CD4-positive, alpha-beta T cell treated with Interleukin-15 for 4 hours (primary cell): ENCODE measurements around the gene MGAT3.

ENCODE experiments used
- DNase-seq: peaks from one replicate; pipeline ENCODE4 v3.0.0-alpha.2; 2020; ENCODE audit warnings: low spot score

MGAT3 gene

DNA sequence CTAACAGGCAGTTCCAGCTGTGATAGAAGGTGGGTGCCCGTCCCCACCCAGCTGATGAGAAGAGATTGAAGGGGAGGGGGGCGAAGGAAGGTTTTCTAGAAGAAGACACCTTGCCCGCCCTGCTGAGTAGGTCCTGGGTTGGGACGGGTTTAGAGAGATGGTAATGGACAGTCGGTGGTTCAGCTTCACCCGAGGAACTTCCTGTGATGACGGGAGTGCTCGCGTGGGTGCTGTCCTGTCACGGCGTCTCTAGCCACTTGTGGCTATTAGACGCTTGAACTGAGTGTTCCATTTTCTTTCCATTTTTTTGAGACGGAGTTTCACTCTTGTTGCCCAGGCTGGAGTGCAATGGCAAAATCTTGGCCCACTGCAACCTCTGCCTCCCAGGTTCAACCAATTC lies 27.6 kb upstream of the MGAT3 start:
- DNase-seq: no peak

DNA sequence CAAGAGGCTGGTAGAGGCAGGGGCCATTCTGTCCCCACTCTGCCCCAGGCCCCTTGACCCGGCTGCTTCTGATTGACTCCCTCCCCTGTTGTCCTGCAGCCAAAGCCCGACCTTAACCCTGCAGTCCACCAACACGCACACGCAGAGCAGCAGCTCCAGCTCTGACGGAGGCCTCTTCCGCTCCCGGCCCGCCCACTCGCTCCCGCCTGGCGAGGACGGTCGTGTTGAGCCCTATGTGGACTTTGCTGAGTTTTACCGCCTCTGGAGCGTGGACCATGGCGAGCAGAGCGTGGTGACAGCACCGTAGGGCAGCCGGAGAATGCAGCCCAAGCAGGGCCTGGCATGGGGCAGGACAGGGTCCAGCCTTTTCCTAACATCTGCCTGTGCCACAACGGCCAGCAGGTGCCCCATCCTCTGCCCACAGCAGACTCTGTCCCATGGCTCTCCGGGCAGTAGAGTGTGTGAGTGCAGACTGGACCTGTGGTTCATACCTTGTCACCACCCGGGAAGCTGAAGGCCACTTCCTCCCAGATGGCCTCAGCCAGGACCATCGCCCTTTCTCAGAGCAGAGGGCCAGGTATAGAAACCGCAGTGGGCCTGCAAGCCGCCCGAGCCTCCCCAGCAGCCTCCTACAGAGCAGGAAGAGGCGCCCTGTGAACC lies 26.8 kb upstream of the MGAT3 start:
- DNase-seq: no peak

DNA sequence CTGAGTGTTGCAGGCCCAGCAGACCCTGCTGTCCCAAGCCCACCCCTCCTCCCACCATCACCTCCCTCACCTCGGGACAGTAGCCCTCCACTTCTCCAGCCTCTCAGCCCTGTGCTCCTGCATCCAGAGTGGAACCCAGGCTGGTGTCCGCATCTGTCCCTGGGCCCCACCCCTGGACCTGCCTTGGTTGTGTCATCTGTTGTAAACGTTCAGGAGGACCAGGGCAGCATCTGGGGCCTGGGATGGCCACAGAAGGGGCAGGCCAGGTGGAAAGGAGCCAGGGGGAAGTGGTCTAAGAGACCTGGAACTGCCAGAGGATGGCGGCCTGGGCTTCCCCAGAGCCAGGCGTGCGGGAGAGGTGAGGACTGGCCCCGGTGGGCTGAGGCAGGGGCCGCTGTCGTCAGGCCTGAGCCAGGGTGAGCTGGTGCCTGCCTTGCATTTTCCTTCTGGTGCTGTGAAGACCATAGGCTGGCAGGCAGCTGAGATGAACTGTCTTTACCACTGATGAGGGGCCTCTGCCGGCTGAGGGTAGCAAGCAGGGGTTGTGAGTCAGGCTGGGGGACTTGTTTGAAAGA lies 26.1 kb upstream of the MGAT3 start:
- no peak for DNase-seq

DNA sequence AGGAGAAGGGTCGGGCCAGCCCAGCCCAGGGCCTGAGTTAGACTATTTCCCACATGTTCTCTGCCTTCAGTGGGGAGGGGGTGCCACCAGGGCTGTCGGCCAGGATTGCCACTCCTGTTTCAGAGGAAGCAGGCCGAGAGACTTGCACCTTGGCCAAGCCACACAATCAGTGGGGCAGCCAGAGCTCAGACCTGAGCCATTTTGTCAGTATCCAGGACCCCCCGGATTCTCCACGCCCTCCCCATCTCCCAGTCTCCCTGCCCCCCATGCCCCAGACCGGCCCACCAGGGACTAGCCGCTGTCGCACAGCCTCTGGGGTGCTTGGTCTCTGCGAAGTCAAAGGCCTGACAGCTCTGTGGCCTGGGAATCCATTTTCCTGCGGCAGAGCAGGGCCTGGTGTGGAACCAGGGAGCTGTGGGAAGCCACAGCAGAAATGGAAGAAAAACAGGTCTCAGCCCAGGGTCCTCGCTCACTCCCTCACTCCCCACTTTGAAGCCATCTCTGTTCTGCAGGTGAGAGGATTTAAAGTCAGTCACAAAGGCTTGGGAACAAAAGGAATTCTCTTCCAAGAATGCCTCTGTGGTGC lies 25.5 kb upstream of the MGAT3 start:
- no peak for DNase-seq

DNA sequence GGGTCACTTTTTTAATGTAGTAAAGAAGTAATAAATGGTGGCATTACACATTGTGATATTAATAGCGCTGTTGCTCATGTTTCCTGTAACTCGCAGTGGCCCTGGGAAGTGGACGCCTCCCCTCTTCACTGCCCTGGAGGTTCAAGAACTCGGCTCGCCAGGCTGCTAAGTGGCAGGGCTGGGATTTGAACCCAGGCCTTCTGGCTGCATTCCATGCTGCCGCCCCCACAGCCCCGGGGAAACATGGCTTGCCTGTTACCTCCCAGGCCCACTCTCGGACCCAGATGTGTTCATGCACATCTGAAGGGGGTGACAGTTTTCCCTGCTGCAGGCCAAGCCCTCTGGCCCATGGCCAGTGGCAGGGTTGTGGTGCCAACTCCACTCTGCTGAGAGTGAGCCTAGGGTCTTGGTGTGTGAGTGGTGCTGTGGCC lies 25.0 kb upstream of the MGAT3 start:
- DNase-seq: no peak

DNA sequence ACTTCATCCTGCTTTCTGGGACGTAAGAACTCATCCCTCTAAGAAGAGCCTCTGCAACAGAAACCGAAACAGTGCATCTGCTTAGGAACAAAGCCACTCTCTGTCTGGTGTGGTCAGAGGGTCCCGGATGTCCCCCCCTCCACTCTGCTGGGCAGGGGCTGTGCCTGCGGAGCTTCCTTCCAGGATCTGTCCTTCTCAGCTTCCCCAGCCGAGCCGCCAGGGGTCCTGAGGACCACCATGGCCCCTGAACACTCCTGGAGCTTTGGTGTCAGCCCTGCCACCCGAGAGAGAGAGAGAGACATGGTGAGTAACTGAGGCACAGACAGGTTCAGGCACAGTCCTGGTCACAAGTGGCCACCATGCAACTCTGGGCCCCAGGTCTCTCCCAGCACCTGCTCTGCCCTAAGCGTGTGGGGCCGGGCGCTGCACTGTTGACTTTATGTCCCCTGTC lies 24.4 kb upstream of the MGAT3 start:
- DNase-seq: no peak

DNA sequence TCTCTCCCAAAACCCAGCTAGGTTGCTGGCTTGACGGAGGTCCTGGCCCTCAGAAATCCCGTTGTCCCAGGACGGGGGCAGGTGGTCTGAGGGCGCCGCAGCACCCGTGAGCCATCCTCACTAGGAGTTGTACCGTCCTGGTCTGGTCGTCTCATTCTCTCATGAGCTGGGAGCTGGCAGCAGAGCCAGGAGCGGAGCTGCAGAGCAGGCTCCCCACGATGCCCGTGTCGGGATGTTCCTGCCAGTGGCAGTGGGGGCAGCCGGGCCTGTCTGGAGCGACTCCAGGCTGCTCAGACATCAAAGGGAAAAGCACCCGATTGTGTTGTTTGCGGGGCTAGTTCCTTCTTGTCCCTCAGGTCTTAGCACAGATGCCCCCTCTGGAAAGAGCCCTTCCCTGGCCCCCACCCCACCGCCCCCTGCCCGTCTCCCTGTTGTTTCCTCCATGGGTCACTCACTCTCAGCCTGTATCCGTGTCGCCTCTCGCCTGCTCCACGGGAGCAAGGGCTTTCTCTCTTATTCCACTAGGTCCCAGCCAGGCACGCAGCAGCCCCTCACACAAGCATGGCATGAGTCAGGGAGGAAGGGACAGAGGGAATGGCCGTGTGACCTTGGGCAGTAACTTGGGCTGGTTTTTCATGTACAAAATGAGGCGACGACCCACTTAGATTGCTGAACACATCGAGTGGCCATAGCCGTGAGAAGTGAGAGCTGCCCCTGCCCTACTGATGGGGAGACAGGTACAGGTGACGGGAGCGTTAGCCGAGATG lies 23.2 kb upstream of the MGAT3 start:
- no peak for DNase-seq

DNA sequence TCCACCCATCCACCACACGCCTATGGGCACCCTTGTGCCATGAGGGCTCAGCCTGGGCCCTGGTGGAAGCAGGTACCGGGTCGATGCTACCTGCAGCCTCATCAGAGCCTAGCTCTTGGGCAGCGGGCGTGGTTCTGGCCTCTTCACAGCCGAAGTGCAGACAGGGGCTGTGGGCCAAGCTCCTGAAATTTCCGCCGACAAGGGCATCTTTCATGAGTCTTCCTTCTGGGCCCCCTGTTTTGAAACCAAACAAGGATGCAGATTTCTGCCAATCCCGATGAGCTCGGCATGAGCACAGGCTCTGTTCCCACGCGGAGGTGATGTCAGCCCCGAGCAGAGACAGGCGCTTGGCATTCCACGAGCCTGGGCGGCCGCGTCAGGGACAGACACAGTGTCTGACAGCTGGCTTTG lies 22.6 kb upstream of the MGAT3 start:
- DNase-seq: no peak

DNA sequence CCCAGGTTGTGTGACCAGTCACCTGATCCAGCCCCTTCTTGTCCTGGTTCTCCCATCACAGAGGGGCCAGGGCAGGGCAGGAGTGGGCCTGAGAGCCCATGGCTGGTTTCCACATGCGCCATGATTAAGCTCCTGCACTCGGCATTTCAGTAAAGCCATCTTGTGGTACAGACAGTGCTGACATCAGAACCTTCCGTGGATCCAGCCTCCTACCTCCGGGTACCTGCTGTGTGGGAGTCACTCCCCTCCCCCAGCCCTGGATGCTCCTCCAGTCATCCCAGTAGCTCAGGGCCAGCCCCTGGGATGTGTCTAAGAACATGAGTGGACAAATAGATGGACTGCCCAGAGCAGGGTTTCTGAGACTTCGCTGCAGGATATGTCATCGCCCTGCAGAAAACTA lies 22.1 kb upstream of the MGAT3 start:
- no peak for DNase-seq

DNA sequence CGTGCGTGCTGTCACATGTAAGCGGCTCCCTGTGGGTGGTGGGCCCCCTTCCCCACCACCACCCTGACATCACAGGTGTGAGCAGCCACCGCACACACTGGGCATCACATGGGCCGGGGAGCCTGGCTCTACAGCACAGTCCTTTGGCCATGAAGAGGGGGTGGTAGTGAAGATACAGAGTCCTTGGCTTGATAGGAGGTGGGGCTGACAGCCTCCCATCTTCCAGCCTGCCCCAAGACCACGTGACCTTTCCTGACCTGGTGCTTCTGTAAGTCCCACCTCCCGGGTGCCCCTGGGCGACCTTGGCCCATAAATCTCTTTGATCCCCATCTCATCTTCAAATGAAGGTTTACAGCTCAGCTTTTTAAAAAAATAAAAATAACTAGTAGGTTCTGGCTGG lies 21.2 kb upstream of the MGAT3 start:
- DNase-seq: no peak

DNA sequence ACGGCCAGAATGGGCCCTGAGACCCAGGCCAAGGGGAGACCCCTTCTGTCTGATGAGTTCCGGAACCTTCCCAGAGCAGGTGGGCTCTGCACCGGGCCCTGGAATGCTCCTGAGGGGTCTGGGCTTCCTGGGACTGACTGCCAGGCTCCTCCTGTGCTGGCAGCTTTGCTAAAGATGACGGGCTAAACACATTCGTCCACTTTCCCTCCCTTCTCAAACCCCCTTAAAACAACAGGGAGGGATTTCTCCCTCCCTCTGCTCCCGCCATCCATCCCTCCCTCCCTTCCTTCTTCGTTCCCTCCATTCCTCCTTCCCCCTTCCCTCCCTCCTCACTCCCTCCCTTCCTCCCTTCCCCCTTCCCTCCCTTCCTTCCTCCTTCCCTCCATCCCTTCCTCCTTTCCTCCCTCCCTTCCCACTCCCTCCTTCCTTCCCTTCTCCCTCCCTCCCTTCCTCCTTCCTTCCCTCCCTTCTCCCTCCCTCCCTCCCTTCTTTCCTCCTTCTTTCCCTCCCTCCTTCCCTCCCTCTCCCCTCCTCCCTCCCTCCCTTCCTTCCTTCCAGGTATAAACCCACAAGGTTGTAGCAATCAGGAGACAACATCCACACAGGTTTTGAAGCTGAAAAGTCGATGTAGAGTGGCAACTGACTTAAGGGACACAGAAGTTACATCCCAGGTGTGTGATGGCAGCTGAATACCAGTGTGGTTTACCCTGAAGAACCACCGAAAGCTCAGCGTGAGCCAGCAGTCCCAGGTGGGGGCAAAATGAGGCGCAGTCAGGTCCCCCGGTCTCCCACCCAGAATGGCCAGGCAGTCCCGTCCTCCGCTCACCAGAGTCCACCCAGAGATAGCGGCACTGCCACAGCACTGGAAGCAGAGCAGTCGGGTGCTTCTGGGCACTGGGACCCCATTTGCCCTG lies 18.8 kb upstream of the MGAT3 start:
- DNase-seq: no peak

DNA sequence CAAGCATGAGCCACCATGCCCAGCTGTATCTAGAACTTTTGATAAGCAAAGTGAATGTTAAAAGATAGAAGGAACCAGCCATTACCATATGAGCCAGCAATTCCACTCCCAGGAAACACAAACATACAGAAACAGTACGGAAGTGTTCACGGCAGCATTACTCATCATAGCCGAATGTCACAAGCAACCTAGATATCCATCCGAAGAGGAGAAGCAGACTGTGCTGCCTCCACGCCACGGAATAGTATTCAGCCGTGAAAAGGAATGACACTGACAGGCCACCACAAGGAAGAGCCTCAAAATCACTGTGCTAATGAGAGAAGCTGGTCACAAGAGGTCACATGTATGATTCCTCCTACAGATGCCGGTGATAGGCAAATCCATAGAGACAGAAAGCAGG lies 17.6 kb upstream of the MGAT3 start:
- no peak for DNase-seq

DNA sequence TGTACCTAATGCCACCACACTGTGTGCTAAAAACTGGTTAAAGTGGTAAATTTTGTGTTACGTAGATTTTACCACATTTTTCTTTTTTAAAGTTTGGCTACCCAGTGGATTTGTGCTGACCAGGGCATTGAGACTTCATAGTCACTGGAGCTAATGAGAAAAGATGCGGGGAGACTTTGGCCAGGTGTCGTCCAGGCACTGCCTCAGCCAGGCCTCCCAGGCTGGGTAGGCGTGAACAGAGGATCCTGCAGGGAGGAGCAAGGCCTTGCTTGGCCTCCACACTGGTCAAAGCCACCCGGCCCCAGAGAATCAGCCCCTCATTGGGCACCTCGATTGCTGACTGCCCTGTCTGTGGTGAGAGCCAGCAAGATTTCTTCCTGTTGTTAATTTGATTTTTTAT lies 13.4 kb upstream of the MGAT3 start:
- no peak for DNase-seq

DNA sequence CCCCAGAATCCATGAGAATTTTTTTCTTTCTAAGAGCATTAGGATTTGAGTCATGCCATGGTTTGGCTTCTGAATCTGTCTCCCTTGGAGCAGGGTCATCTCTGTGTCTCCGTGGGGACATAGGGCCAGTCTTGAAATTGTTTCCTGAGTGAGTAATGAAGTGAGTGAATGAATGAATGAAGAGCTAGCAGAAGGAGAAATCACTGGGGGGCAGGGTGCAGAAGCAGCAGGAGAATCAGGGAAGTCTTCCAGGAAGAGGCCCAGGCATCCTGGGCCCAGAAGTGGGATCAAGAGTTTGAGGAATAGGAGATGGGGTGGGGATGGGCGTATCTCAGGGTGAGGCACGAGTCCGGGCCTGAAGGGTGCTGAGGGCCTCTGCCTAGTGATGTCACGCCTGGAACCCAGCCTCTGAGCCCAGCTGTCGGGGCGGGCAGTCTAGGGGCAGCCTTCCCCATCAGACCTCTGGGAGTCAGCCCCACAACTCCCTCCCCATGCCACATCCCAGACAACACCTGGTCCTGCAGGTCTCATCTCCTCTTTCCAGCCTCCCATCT lies 12.5 kb upstream of the MGAT3 start:
- DNase-seq: no peak

DNA sequence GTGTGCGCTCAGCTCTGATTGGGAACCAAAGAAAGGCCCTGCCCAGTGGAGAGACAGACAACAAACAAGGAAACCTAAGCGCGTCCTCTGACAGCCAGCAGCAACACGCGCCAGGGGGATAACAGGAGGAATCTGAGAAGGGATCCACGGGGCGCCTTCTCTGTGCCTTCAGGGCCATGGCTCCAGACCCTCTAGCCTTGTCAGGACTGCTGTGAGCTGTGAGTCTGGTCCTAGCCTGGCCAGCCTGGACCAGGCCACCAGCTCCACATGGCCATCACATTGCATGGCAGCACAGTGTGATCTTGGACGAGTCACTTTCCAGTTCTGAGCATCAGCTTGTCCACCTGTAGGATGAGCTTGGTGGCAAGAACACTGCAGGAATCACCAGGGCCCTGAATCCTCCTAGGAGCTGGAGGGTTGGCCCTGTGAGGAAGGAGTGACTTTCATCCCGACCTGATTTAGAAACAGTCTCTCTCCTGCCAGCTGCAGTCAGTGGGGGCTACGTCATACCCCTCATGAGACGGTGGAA lies 11.8 kb upstream of the MGAT3 start:
- no peak for DNase-seq

DNA sequence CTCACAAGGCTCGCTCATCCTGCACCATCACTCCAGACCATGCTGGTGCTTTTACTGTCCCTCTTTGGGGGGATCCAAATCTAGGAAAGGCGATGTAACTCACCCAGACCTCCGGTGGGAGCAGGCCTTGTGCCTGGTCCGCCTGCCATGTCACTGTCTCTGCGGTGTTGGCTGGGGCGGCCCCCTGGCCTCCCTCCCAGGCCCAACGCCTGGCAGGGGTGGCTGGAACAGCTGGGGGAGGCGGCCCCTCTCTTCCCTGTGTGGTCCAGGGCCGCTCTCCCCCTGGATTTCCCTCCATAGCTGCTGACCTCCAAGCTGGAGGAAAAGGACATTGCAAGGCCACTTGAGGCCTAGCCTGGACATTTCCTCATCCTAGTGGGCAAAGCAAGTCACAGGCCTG lies 11.1 kb upstream of the MGAT3 start:
- DNase-seq: no peak

DNA sequence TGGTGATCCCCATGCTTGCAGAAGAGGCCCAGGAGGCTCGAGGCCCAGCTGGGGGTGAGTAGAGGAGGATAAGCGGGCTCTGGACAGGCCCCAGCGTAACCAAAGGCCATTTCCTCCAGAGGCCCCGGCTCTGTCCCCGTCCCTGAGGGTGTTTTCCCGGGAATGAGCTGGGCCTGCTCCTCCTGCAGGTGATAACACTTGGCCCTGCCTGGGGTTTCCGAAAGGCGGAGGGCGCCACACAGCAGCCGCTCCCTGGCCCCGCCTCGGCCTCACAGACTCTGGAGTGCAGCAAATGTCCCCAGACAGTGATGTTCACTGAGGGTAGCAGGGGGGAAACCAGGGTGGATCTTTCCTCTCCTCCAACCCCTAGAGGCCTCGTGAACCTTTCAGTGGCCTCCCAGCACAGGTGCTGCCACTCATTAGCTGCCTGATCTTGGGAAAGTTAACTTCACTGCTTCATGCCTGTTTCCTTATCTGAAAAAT lies 10.5 kb upstream of the MGAT3 start:
- DNase-seq: no peak

DNA sequence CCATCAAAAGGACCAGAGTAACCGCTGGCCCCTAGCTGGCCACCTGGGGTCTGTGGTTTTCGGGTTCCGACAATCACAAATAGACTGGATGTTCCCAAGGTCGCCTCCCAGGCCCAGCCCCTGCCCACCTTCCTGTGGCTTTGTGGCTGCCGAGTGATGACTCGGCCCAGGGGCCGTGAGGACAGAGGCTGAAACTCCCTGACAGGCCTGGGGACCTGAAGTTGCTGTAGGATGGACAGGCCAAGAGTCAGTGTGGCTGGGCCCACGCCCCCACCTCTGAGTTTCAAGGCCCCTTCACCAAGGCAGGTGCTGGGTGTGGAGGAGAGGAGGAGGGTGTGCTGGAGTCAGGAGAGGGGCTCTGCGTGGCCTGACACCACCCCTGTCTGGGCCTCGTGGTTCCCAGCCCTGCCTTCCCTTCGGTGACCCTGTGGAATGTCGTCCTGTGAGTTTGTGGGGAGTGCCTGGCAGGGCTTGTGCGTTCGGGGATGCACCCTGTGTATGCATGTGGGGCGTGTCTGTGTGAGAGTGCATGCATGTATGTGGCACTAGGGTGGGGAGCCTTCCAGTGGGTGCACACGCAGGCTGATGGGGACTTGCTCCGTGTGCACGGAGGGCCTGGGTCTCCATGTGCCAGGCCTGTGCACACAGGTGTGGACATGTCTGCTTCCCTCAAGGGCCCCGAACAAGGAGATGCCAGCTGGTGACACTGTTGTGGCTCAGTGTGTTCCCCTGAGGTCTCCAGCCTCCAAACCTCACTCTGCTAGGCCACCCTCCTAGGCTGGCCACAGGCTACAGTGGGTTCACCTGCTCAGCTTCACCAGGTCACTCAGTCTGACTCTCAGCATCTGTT lies 8.4 kb upstream of the MGAT3 start:
- no peak for DNase-seq

DNA sequence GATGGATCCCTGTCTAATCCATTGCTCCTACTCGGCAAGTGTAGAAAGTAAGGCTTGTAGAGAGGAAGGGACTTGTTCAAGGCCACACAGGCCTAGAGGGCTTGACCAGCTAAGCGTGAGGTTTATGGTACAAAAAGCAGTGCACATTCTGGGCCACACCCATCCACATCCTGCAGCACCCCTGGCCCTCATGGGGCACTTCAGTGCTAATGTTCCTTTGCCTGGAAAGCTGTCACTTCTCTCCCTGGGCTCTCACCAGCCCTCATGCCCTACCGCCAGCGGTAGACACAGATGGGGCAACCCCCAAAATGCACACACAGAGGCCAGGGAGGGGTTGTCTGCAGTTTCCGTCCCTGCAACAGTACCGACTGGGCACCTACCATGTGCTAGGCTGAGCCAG lies 7.1 kb upstream of the MGAT3 start:
- DNase-seq: no peak

DNA sequence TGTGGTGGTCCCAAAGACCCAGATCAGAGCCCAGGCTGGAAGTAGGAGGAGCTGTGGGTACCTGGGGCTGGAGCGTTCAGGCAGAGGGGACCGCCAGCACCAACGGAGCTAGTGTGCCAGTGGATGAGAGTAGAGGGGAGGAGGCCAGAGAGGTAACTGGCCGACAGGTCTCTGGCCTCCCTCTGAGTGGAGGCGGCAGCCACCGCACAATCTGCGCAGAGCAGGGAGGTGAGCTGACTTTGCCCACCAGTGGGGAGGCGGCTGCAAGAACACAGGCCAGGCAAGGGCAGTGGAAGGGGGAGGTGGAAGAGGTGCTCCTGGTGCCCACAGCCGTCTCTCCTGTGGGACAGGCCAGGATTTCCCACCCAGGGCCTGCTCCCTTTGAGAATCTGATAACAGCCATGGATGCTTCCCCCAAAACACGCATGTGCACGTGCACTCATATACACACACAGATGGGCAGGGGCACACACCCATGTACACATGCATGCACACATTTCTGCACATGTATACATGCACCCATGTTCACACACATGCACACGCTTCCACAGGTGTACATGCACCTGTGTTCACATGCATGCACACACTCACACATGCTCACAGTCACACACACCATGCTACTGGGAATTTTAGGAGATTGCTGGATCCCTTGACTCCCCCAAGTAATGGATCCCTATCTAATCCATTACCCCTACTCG lies 6.4 kb upstream of the MGAT3 start:
- DNase-seq: no peak
